Fibroblast of lung (primary cell): ENCODE results near the gene GAGE12J. TPM values are rescaled to one million over a fixed set of nuclear protein-coding genes. Genes with fewer than 3 reads are reported as not detected.
"Not testable (repeated sequence)": the region's sequence is repeated elsewhere in the genome, so short reads cannot be mapped to it uniquely, and the experiment has no call there.

Source experiments
- DNase-seq, 2 donors: peaks; one replicate each; pipeline versions ENCODE4 v3.0.0 to v3.0.0-alpha.2; 2010; ENCODE audit warnings: low read depth in 2 of 2
- H2AFZ ChIP-seq: 2 replicates; pipeline ENCODE4 v1.5.1; 2012; ENCODE audit warnings: low read length, control low read depth, inconsistent platforms
- H3K27ac ChIP-seq: 2 replicates; pipeline ENCODE4 v1.5.1; 2011; ENCODE audit warnings: low read length, control low read depth; ENCODE audit not compliant: insufficient read depth
- H3K27me3 ChIP-seq: 2 replicates; pipeline ENCODE4 v1.5.1; 2011; ENCODE audit warnings: mild to moderate bottlenecking, low read length; ENCODE audit not compliant: control insufficient read depth, insufficient read depth
- H3K36me3 ChIP-seq: 2 replicates; pipeline ENCODE4 v1.5.1; 2011; ENCODE audit warnings: low read length; ENCODE audit not compliant: control insufficient read depth, insufficient read depth
- H3K4me1 ChIP-seq: 2 replicates; pipeline ENCODE4 v1.5.1; 2011; ENCODE audit warnings: low read length; ENCODE audit not compliant: control insufficient read depth, insufficient read depth; ENCODE audit errors: extremely low read depth
- H3K4me2 ChIP-seq: 2 replicates; pipeline ENCODE4 v1.5.1; 2011; ENCODE audit warnings: low read length, control low read depth; ENCODE audit not compliant: insufficient read depth; ENCODE audit errors: extremely low read depth
- H3K4me3 ChIP-seq, 4 experiments: fragments of 200-600 bp in 1 of 4; sonication (generic) in 1 of 4; replicated peaks in 1 of 4; 2 replicates each; pipeline ENCODE4 v1.5.1; 2011 to 2016; ENCODE audit warnings: low read length in 4 of 4, low read depth in 3 of 4, mild to moderate bottlenecking in 3 of 4, control low read depth in 2 of 4, inconsistent platforms in 1 of 4, mixed read lengths in 1 of 4; ENCODE audit not compliant: insufficient read depth in 1 of 4; ENCODE audit errors: control extremely low read depth in 1 of 4
- H3K79me2 ChIP-seq: 2 replicates; pipeline ENCODE4 v1.5.1; 2012; ENCODE audit warnings: mild to moderate bottlenecking, low read length, inconsistent platforms; ENCODE audit not compliant: control insufficient read depth, insufficient read depth
- H3K9ac ChIP-seq: 2 replicates; pipeline ENCODE4 v1.5.1; 2011; ENCODE audit warnings: mild to moderate bottlenecking, low read length, control low read depth; ENCODE audit not compliant: insufficient read depth
- H3K9me3 ChIP-seq: 2 replicates; pipeline ENCODE4 v1.5.1; 2012; ENCODE audit warnings: low read depth, low read length; ENCODE audit not compliant: control insufficient read depth, insufficient read depth
- H4K20me1 ChIP-seq: 2 replicates; pipeline ENCODE4 v1.5.1; 2011; ENCODE audit warnings: low read length; ENCODE audit not compliant: control insufficient read depth, insufficient read depth; ENCODE audit errors: extremely low read depth
- CTCF ChIP-seq, 2 donors: IDR thresholded peaks in 1 of 2; conservative IDR thresholded peaks in 1 of 2; 1 replicate in 1 of 2; 2 replicates in 1 of 2; pipeline ENCODE4 v1.5.1; 2011 to 2012; ENCODE audit warnings: low read length in 2 of 2, control low read depth in 1 of 2, inconsistent platforms in 1 of 2, low read depth in 1 of 2, mild to moderate bottlenecking in 1 of 2
- EZH2 ChIP-seq: IDR thresholded peaks from 2 replicates; pipeline ENCODE4 v1.5.1; 2012; ENCODE audit warnings: low read length, control low read depth, mild to moderate bottlenecking; ENCODE audit errors: missing control alignments
- polyA plus RNA-seq, 2 donors: library from polyadenylated mRNA; depleted of rRNA in 1 of 2; stranded (reverse) in 1 of 2; unstranded in 1 of 2; fragments of >200 nt; gene quantifications; 2 replicates each; pipeline ENCODE4 v1.2.1, GENCODE V29; 2011 to 2012; ENCODE audit warnings: missing spikeins in 1 of 2
- total RNA-seq: library from RNA; depleted of rRNA; stranded (reverse); fragments of >200 nt; gene quantifications from 2 replicates; pipeline ENCODE4 v1.2.1, GENCODE V29; 2014

GAGE12J gene
- total and polyA plus RNA-seq, 2 donors (not counting 1 experiment from before 2014, with no cell fraction given), result not detected

GRCh38 chrX:49290215-49290614 is 31.6 kb upstream of the GAGE12J start:
- TF ChIP-seq CTCF (conservative IDR thresholded peaks at IDR 0.05 in 1 of 2, IDR thresholded peaks at IDR 0.05 in 1 of 2; ENCODE audit: low read depth in 1 of 2, low read length in 2 of 2) (no peak), EZH2 (no peak)

GRCh38 chrX:49291615-49292337 is 30.1 kb upstream of the GAGE12J start:
- H3K4me3 ChIP-seq, result no peak overlapping the region
- no peaks in the 10 kb centered on the region for H3K36me3 ChIP-seq
- H3K4me2 ChIP-seq, result no peak overlapping the region
- no peaks in the 10 kb centered on the region for H3K79me2 ChIP-seq
- H3K27ac ChIP-seq, result no peak overlapping the region
- H3K9ac ChIP-seq, result no peak overlapping the region
- H3K27me3 ChIP-seq, result no peaks in the 10 kb centered on the region
- peak; percentile 25 to 59 for DNase-seq
- H3K9me3 ChIP-seq, result no peaks in the 10 kb centered on the region
- TF ChIP-seq CTCF (conservative IDR thresholded peaks at IDR 0.05 in 1 of 2, IDR thresholded peaks at IDR 0.05 in 1 of 2; ENCODE audit: low read depth in 1 of 2, low read length in 2 of 2) (peak; percentile 48 to 74), EZH2 (no peak)
- H3K4me1 ChIP-seq, result no peaks in the 10 kb centered on the region
- no peak overlapping the region for H2AFZ ChIP-seq
- H4K20me1 ChIP-seq, result no peaks in the 10 kb centered on the region

More at GRCh38 chrX:49290215-49290614, 31.6 kb upstream of the GAGE12J start:
- Histone ChIP-seq H3K9me3 (no peaks in the 10 kb centered on the region), H3K27me3 (no peaks in the 10 kb centered on the region), H3K27ac (no peak overlapping the region), H2AFZ (no peak overlapping the region), H3K36me3 (no peaks in the 10 kb centered on the region), H3K9ac (no peak overlapping the region), H3K79me2 (no peaks in the 10 kb centered on the region), H3K4me2 (no peak overlapping the region), H3K4me3 (no peak overlapping the region), H4K20me1 (no peaks in the 10 kb centered on the region), H3K4me1 (no peaks in the 10 kb centered on the region)
- DNase-seq, result no peak

- Histone ChIP-seq H3K27me3 (no peaks in the 10 kb centered on the region), H3K27ac (no peak overlapping the region), H3K4me3 (no peak overlapping the region), H3K9ac (no peak overlapping the region), H3K36me3 (no peaks in the 10 kb centered on the region), H3K9me3 (no peaks in the 10 kb centered on the region), H2AFZ (no peak overlapping the region), H3K79me2 (no peaks in the 10 kb centered on the region), H3K4me1 (no peaks in the 10 kb centered on the region), H4K20me1 (no peaks in the 10 kb centered on the region), H3K4me2 (no peak overlapping the region)
- no peak for DNase-seq
- no peak for TF ChIP-seq CTCF (conservative IDR thresholded peaks at IDR 0.05 in 1 of 2, IDR thresholded peaks at IDR 0.05 in 1 of 2; ENCODE audit: low read depth in 1 of 2, low read length in 2 of 2)
- no peak for TF ChIP-seq EZH2
Observed at GRCh38 chrX:49292400-49293362, 29.2 kb upstream of the GAGE12J start.

- H3K79me2 ChIP-seq, H3K4me3 ChIP-seq: not testable (repeated sequence)
Observed at GRCh38 chrX:49299293-49299692, 22.5 kb upstream of the GAGE12J start.

More at GRCh38 chrX:49299293-49299692, 22.5 kb upstream of the GAGE12J start:
- not testable (repeated sequence) for H3K27me3 ChIP-seq, H3K9me3 ChIP-seq, H3K27ac ChIP-seq, H3K4me1 ChIP-seq, DNase-seq, H3K36me3 ChIP-seq, H4K20me1 ChIP-seq, H3K9ac ChIP-seq, H2AFZ ChIP-seq, H3K4me2 ChIP-seq
